GM21423 (cell line): ENCODE data around the gene DTWD2.

Source experiments
- ATAC-seq: cut with Tn5 transposase; IDR thresholded peaks from one replicate; pipeline ENCODE4 v1.9.1; 2021; ENCODE audit warnings: mild to moderate bottlenecking, moderate library complexity; ENCODE audit not compliant: unreplicated experiment

DTWD2 gene

DNA sequence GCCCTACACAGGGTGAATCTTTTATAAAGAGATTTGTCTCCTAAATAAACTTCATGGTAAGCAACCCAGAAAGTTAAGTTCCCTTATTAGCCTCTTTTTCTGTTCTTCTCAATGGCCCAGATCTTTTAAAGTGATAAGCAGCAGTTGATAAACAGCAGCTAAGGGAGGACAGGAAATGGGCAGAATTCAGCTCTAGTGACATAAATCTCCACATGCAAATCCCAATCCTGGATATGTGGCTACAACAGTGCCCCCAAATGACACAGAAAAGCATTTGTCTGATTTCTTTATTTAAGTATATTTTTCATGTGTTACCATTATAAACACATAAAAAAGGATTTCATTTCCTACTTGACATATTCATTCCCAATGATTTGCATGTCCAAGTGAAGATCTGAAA lies 199.0 kb downstream of the DTWD2 start:
- no peak for ATAC-seq

DNA sequence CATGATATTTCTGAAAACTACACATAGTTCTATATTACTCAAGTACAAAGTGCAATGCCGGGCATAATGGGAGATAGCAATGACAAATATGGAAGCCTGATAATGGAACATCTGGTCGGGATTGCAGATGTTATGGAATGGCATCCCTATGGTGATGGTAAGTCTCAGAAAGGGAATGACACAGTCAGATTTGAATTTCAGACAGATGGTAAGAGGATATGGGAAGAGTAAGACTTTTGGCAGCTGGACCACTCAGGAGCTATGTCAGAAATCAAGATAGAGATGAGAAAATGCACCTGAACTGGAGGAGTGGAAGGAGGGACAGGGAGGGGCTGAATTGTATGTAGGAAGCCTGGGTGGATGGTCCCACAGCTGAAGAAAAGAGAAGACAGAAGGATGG lies 200.0 kb downstream of the DTWD2 start:
- no peak for ATAC-seq
